K562 (cell line): ENCODE results near the gene CYB5B. TPM values are rescaled to one million over a fixed set of nuclear protein-coding genes. Genes with fewer than 3 reads are reported as not detected.
A peak's percentile ranks its signal among the peaks of the same experiment; 100 is the strongest.

Source experiments
- ATF7 ChIP-seq: fragments of 450-650 bp; IDR thresholded peaks from 2 replicates; pipeline ENCODE4 v1.7.1; 2014; ENCODE audit warnings: mild to moderate bottlenecking, moderate library complexity
- BHLHE40 ChIP-seq: IDR thresholded peaks from 2 replicates; pipeline ENCODE4 v1.6.1; 2011; ENCODE audit warnings: low read length, improper control_type of control experiment
- CBX1 ChIP-seq: sonication (generic); IDR thresholded peaks from 2 replicates; pipeline ENCODE4 v1.6.1; 2016; ENCODE audit warnings: antibody characterized with exemption, low read depth, mild to moderate bottlenecking
- CREM ChIP-seq: IDR thresholded peaks from 2 replicates; pipeline ENCODE4 v1.6.1; 2014; ENCODE audit warnings: antibody characterized with exemption, low read depth
- DNMT1 ChIP-seq: fragments of 450-650 bp; IDR thresholded peaks from 2 replicates; pipeline ENCODE4 v1.6.1; 2016; ENCODE audit warnings: antibody characterized with exemption, mild to moderate bottlenecking
- EHMT2 ChIP-seq: fragments of 450-650 bp; IDR thresholded peaks from 2 replicates; pipeline ENCODE4 v1.6.1; 2018; ENCODE audit warnings: antibody characterized with exemption
- ELF2 ChIP-seq: fragments of 250-450 bp; sonication (Bioruptor Pico); IDR thresholded peaks from 2 replicates; pipeline ENCODE4 v1.5.0; 2021; ENCODE audit warnings: mild to moderate bottlenecking
- ERF ChIP-seq: fragments of 450-650 bp; formaldehyde crosslinking; IDR thresholded peaks from 2 replicates; pipeline ENCODE4 v1.4.0; 2020; ENCODE audit warnings: mild to moderate bottlenecking, mixed read lengths
- HDAC8 ChIP-seq: fragments of 450-650 bp; IDR thresholded peaks from 2 replicates; pipeline ENCODE4 v1.6.1; 2016; ENCODE audit warnings: mild to moderate bottlenecking, missing genetic modification characterization, moderate library complexity, missing compliant biosample characterization
- KHSRP ChIP-seq: fragments of 450-650 bp; IDR thresholded peaks from 2 replicates; pipeline ENCODE4 v1.6.1; 2017
- PHF8 ChIP-seq: fragments of 200-600 bp; sonication (generic); IDR thresholded peaks from 2 replicates; pipeline ENCODE4 v1.6.1; 2012; ENCODE audit warnings: mixed run types, mild to moderate bottlenecking, inconsistent platforms, low read length, moderate library complexity, borderline replicate concordance
- RBM14 ChIP-seq: fragments of 200-400 bp; formaldehyde crosslinking; IDR thresholded peaks from 2 replicates; pipeline ENCODE4 v1.6.1; 2018; ENCODE audit warnings: low read depth, mild to moderate bottlenecking, low read length, moderate library complexity, borderline replicate concordance; ENCODE audit not compliant: insufficient read depth
- RCOR1 ChIP-seq, 2 experiments: IDR thresholded peaks; 2 replicates each; pipeline ENCODE4 v1.6.1; 2012; ENCODE audit warnings: low read depth in 2 of 2, low read length in 2 of 2, borderline replicate concordance in 1 of 2, improper control_type of control experiment in 1 of 2
- SMARCA4 ChIP-seq: fragments of 450-650 bp; IDR thresholded peaks from 2 replicates; pipeline ENCODE4 v1.6.1; 2016
- SMARCE1 ChIP-seq: fragments of 450-650 bp; IDR thresholded peaks from 2 replicates; pipeline ENCODE4 v1.7.1; 2016; ENCODE audit warnings: mild to moderate bottlenecking
- TCF3 ChIP-seq: sonication (generic); formaldehyde crosslinking; IDR thresholded peaks from 2 replicates; pipeline ENCODE4 v1.4.0; 2020; ENCODE audit warnings: mild to moderate bottlenecking, missing genetic modification reagents
- ZNF143 ChIP-seq: sonication (generic); formaldehyde crosslinking; IDR thresholded peaks from 2 replicates; pipeline ENCODE4 v1.9.0; 2022; ENCODE audit warnings: mild to moderate bottlenecking, missing genetic modification reagents
- ZNF586 ChIP-seq: fragments of 450-650 bp; formaldehyde crosslinking; conservative IDR thresholded peaks from 2 replicates; pipeline ENCODE4 v1.4.0; 2020; ENCODE audit warnings: mild to moderate bottlenecking, moderate library complexity
- polyA plus RNA-seq, 8 experiments: library from polyadenylated mRNA; depleted of rRNA in 4 of 8; stranded (reverse) in 5 of 8; unstranded in 3 of 8; fragments of >200 nt; fragmentation: Nextera tagmentation in 2 of 8; fragmentation: Illumina TruSeq in 1 of 8; extraction: Ambion mirVana in 2 of 8; extraction: Trizol in 1 of 8; gene quantifications; 2 replicates each; pipeline versions ENCODE4 v1.2.1 to v1.2.3, GENCODE V29; 2011 to 2014; ENCODE audit warnings: inconsistent platforms in 1 of 8, missing spikeins in 1 of 8
- total RNA-seq, 7 experiments: library from RNA; depleted of rRNA in 6 of 7; stranded (reverse); fragments of >200 nt in 6 of 7; fragmentation: Illumina TruSeq in 2 of 7; extraction: Trizol in 2 of 7; gene quantifications; 2 replicates each; pipeline versions ENCODE4 v1.2.1 to v1.2.3, GENCODE V29; 2011 to 2021; ENCODE audit warnings: low replicate concordance in 1 of 7
- TF ChIP-seq, protein P1 (sequence below): fragments of 250-450 bp; sonication (Bioruptor Pico); IDR thresholded peaks from 2 replicates; pipeline ENCODE4 v1.8.0; 2022; ENCODE audit warnings: inconsistent platforms, mild to moderate bottlenecking, moderate library complexity, borderline replicate concordance
- TF ChIP-seq, protein P2 (sequence below): fragments of 250-450 bp; sonication (Bioruptor Pico); IDR thresholded peaks from 2 replicates; pipeline ENCODE4 v1.5.0; 2022; ENCODE audit warnings: mild to moderate bottlenecking
- TF ChIP-seq, protein P3 (sequence below): sonication (generic); formaldehyde crosslinking; IDR thresholded peaks from 2 replicates; pipeline ENCODE4 v1.8.0; 2022; ENCODE audit warnings: missing genetic modification reagents, mild to moderate bottlenecking, moderate library complexity, borderline replicate concordance
- TF ChIP-seq, protein P4 (sequence below): fragments of 450-650 bp; IDR thresholded peaks from 2 replicates; pipeline ENCODE4 v1.6.1; 2016

Gene CYB5B
- total and polyA plus RNA-seq, 9 of the 15 experiments (the other 6 are each of a cell fraction or from before 2014, with no cell fraction given) = 29.9 to 274 (median 136) TPM

DNA sequence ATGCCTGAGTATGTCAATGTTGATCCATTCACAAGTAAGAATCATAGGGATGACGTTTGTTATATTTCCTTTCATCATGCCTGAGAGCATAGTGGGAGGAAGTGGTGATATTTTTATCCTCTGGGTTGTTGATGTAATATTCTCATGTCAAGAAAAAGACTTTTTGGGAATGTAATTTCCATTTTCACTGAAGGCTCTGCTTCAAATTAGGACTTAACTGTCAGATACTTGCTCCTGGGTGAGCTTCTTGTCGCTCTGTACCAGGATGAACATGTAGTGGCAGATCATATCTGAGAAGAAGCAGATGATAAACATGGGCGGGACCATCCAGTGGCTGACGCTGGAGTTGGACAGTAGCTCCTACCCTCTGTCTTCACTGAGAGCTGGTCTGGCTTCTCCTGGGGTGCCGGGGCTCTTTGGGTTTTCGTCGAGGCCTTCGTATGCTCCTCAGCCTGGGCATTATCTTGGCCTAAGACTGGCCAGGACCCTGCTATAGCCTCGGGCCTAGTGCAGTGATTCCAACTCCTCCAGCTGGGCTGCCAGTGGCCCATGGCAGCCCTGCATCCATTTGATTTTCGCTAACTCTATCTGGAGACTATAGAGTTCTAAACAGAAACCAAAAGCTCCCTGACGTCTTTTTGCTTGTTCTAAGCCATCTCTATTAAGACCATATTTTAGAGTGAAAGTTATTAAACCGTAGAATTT is 19.7 kb downstream of the CYB5B start (continued):
- TF ChIP-seq ELF2 (CRISPR knock-in tag) (no peak), ERF (CRISPR knock-in tag) (0 out of 2 replicates have a peak, but pooled peaks have one; percentile 34), ZNF143 (no peak), BHLHE40 (no peak), PHF8 (peak; percentile 24; the same call in 1 of the 2 replicates), HDAC8 (tag) (no peak), SMARCE1 (0 out of 2 replicates have a peak, but pooled peaks have one; percentile 15), DNMT1 (no peak), RCOR1 (IDR thresholded peaks at IDR 0.05; ENCODE audit: borderline replicate concordance in 1 of 2, low read depth in 2 of 2, low read length in 2 of 2) (peak in 1 of 2 experiments; percentile 24; a peak in 1 of 4 replicates), TCF3 (CRISPR knock-in tag) (no peak), SMARCA4 (peak; percentile 33; the same call in 1 of the 2 replicates), ZNF586 (CRISPR knock-in tag) (no peak), ATF7 (peak; percentile 15; the same call in 1 of the 2 replicates), RBM14 (no peak), CREM (0 out of 2 replicates have a peak, but pooled peaks have one; percentile 1), KHSRP (no peak), EHMT2 (no peak), CBX1 (no peak)
- TF ChIP-seq, protein P1, sequence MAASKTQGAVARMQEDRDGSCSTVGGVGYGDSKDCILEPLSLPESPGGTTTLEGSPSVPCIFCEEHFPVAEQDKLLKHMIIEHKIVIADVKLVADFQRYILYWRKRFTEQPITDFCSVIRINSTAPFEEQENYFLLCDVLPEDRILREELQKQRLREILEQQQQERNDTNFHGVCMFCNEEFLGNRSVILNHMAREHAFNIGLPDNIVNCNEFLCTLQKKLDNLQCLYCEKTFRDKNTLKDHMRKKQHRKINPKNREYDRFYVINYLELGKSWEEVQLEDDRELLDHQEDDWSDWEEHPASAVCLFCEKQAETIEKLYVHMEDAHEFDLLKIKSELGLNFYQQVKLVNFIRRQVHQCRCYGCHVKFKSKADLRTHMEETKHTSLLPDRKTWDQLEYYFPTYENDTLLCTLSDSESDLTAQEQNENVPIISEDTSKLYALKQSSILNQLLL = no peak
- TF ChIP-seq, protein P2, sequence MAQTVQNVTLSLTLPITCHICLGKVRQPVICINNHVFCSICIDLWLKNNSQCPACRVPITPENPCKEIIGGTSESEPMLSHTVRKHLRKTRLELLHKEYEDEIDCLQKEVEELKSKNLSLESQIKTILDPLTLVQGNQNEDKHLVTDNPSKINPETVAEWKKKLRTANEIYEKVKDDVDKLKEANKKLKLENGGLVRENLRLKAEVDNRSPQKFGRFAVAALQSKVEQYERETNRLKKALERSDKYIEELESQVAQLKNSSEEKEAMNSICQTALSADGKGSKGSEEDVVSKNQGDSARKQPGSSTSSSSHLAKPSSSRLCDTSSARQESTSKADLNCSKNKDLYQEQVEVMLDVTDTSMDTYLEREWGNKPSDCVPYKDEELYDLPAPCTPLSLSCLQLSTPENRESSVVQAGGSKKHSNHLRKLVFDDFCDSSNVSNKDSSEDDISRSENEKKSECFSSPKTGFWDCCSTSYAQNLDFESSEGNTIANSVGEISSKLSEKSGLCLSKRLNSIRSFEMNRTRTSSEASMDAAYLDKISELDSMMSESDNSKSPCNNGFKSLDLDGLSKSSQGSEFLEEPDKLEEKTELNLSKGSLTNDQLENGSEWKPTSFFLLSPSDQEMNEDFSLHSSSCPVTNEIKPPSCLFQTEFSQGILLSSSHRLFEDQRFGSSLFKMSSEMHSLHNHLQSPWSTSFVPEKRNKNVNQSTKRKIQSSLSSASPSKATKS (CRISPR knock-in tag) = no peak
- TF ChIP-seq, protein P3, sequence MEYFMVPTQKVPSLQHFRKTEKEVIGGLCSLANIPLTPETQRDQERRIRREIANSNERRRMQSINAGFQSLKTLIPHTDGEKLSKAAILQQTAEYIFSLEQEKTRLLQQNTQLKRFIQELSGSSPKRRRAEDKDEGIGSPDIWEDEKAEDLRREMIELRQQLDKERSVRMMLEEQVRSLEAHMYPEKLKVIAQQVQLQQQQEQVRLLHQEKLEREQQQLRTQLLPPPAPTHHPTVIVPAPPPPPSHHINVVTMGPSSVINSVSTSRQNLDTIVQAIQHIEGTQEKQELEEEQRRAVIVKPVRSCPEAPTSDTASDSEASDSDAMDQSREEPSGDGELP (CRISPR knock-in tag) = peak; percentile 53; the same call in 1 of the 2 replicates
- TF ChIP-seq, protein P4, sequence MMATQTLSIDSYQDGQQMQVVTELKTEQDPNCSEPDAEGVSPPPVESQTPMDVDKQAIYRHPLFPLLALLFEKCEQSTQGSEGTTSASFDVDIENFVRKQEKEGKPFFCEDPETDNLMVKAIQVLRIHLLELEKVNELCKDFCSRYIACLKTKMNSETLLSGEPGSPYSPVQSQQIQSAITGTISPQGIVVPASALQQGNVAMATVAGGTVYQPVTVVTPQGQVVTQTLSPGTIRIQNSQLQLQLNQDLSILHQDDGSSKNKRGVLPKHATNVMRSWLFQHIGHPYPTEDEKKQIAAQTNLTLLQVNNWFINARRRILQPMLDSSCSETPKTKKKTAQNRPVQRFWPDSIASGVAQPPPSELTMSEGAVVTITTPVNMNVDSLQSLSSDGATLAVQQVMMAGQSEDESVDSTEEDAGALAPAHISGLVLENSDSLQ = peak; percentile 11; the same call in 1 of the 2 replicates
